ENCODE results near the gene DOCK7.
"Not testable (repeated sequence)": the region's sequence is repeated elsewhere in the genome, so short reads cannot be mapped to it uniquely, and the experiment has no call there.

DOCK7 gene

GRCh38 chr1:62601457-62601856 is 86.7 kb downstream of the DOCK7 start:
- DNase-seq = no peak

GRCh38 chr1:62599044-62599443 is 89.1 kb downstream of the DOCK7 start:
- no peak for DNase-seq

- DNase-seq = no peak
Measured at GRCh38 chr1:62597281-62597680, 90.9 kb downstream of the DOCK7 start, which contains the start of gene ANGPTL3. ANGPTL3 (plus strand) TSS chr1:62597520; CDS start chr1:62597567, 47 bp downstream.

- no peak for DNase-seq
Measured at GRCh38 chr1:62595647-62596046, 92.5 kb downstream of the DOCK7 start.

- DNase-seq = no peak
Measured at GRCh38 chr1:62593825-62594394, 94.3 kb downstream of the DOCK7 start.

GRCh38 chr1:62590970-62591368 is 97.2 kb downstream of the DOCK7 start:
- DNase-seq = no peak

GRCh38 chr1:62590255-62590969 is 97.8 kb downstream of the DOCK7 start:
- no peak for DNase-seq

- DNase-seq = no peak
Measured at GRCh38 chr1:62589321-62589720, 98.9 kb downstream of the DOCK7 start.

GRCh38 chr1:62588000-62588399 is 100.2 kb downstream of the DOCK7 start:
- DNase-seq = no peak

- DNase-seq = no peak
Measured at GRCh38 chr1:62585469-62586155, 102.6 kb downstream of the DOCK7 start.

- no peak for DNase-seq
Measured at GRCh38 chr1:62573675-62574074, 114.5 kb downstream of the DOCK7 start.

GRCh38 chr1:62572476-62572875 is 115.7 kb downstream of the DOCK7 start:
- DNase-seq = no peak

GRCh38 chr1:62571517-62571916 is 116.7 kb downstream of the DOCK7 start:
- DNase-seq = not testable (repeated sequence)

- DNase-seq = not testable (repeated sequence)
Measured at GRCh38 chr1:62567926-62568325, 120.3 kb downstream of the DOCK7 start.

- DNase-seq = not testable (repeated sequence)
Measured at GRCh38 chr1:62567182-62567581, 121.0 kb downstream of the DOCK7 start.

- no peak for DNase-seq
Measured at GRCh38 chr1:62561306-62561705, 126.9 kb downstream of the DOCK7 start.

GRCh38 chr1:62544570-62544969 is 143.6 kb downstream of the DOCK7 start:
- DNase-seq = no peak

- no peak for DNase-seq
Measured at GRCh38 chr1:62541048-62541447, 147.1 kb downstream of the DOCK7 start.

- no peak for DNase-seq
Measured at GRCh38 chr1:62539028-62539447, 149.1 kb downstream of the DOCK7 start.

GRCh38 chr1:62536865-62537264 is 151.3 kb downstream of the DOCK7 start:
- DNase-seq = no peak

- DNase-seq = no peak
Measured at GRCh38 chr1:62530516-62531154, 157.6 kb downstream of the DOCK7 start.

- DNase-seq = no peak
Measured at GRCh38 chr1:62529227-62529626, 159.0 kb downstream of the DOCK7 start.

- DNase-seq = no peak
Measured at GRCh38 chr1:62528015-62528414, 160.2 kb downstream of the DOCK7 start.

GRCh38 chr1:62527346-62527745 is 160.8 kb downstream of the DOCK7 start:
- not testable (repeated sequence) for DNase-seq

All from kidney glomerular epithelial cell (primary cell).